Gastrocnemius medialis (tissue), 4 donors: ENCODE measurements around the gene DAND5. TPM values are rescaled to one million over a fixed set of nuclear protein-coding genes. Genes with fewer than 3 reads are reported as not detected.

ENCODE experiments used
- ATAC-seq, 2 donors: fragments of 150-250 bp; one replicate each; pipeline ENCODE4 v1.9.1; 2016
- DNase-seq, 2 donors: peaks; one replicate each; pipeline ENCODE4 v3.0.0-alpha.2; 2019
- H3K27ac ChIP-seq, 4 donors: fragments of 200-600 bp; sonication (generic); 1 replicate in 1 of 4; 2 replicates in 3 of 4; pipeline ENCODE4 v1.5.1; 2016 to 2018; ENCODE audit warnings: mild to moderate bottlenecking in 2 of 4, moderate library complexity in 1 of 4
- H3K27me3 ChIP-seq, 3 donors: fragments of 200-600 bp; sonication (generic) in 2 of 3; 1 replicate in 1 of 3; 2 replicates in 2 of 3; pipeline versions ENCODE4 v1.5.1 to v1.6.0; 2016 to 2019; ENCODE audit warnings: mild to moderate bottlenecking in 1 of 3, moderate library complexity in 1 of 3
- H3K36me3 ChIP-seq, 2 donors: fragments of 200-600 bp; sonication (generic) in 1 of 2; one replicate each; pipeline ENCODE4 v1.5.1; 2017 to 2018
- H3K4me1 ChIP-seq, 2 donors: fragments of 200-600 bp; sonication (generic) in 1 of 2; one replicate each; pipeline ENCODE4 v1.5.1; 2016 to 2017; ENCODE audit warnings: mild to moderate bottlenecking in 2 of 2
- H3K4me3 ChIP-seq, 4 donors: fragments of 200-600 bp; sonication (generic) in 3 of 4; 1 replicate in 1 of 4; 2 replicates in 3 of 4; pipeline ENCODE4 v1.5.1; 2016 to 2019; ENCODE audit warnings: mild to moderate bottlenecking in 2 of 4
- H3K9me3 ChIP-seq, 3 donors: fragments of 200-600 bp; sonication (generic) in 2 of 3; 1 replicate in 1 of 3; 2 replicates in 2 of 3; pipeline ENCODE4 v1.5.1; 2016 to 2019
- POLR2A ChIP-seq, 2 donors: fragments of 450-650 bp; IDR thresholded peaks; one replicate each; pipeline ENCODE4 v1.6.1; 2017; ENCODE audit warnings: antibody characterized with exemption in 2 of 2, mild to moderate bottlenecking in 2 of 2, moderate library complexity in 2 of 2
- in situ Hi-C, 4 donors: fragments of 200-750 bp; cut with MboI; loops; one replicate each; pipeline versions ENCODE4 v1.15.0 to v1.8.0; 2017; ENCODE audit warnings: low sequenced_read_pairs in 4 of 4
- intact Hi-C: fragments of 100-400 bp; cut with DNase I; formaldehyde crosslinking; loops from one replicate; pipeline ENCODE4 v1.15.1; 2023; ENCODE audit warnings: low total_unique reads
- total RNA-seq, 4 donors: library from RNA; depleted of rRNA; stranded (reverse); fragments of >200 nt; gene quantifications; one replicate each; pipeline versions ENCODE4 v1.1.0 to v1.2.3, GENCODE V29; 2016
- TF ChIP-seq, protein P1 (sequence below), 5 experiments: fragments of 450-650 bp in 3 of 5; fragments of 200-600 bp in 2 of 5; sonication (generic) in 2 of 5; IDR thresholded peaks in 4 of 5; conservative IDR thresholded peaks in 1 of 5; 1 replicate in 4 of 5; 2 replicates in 1 of 5; pipeline ENCODE4 v1.5.1; 2016 to 2019; ENCODE audit warnings: antibody characterized with exemption in 5 of 5, mild to moderate bottlenecking in 3 of 5, moderate library complexity in 3 of 5

Gene DAND5
- total RNA-seq, 4 donors from 2014 or later = not detected

DNA sequence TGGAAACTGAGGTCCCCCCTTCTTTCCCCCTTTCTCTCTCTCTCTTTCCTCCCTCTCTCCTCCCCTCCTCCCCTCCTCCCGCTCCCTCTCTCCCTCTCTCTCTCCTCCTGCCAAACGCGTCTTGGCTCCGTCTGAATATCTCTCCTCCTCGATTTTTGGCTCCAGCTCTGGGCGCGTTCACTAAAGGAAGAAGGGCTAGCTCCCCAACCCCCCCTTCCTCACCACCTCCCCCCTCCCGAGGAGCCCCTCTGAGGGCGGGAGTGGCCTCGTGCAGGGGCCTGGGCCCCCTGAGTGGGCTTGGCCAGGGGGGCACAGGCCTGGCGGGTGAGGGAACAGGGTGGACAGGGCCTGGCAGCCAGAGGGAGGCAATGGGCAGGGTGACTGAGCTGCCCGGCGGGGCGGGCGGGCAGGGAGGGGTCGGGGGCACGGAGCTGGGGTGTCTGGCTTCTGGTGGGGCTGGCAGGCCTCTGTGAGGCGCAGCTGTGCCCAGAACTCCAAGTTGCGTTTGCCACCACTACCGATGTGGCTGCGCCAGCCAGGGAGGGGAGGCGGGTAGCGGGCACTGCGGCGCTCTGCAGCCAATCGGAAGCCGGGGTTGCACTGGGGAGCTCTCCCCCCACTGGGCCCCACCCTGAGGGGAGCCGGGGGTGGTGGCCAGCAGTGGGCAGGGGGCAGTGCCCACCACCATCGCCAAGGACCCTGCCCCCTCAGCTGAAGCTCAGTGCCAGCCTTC, 33.0 kb downstream of the DAND5 start:
- peak; percentile 69 to 92 for DNase-seq
- Histone ChIP-seq H3K9me3 (no peaks in the 10 kb centered on the region), H3K4me1 (peaks cover 86 to 92% of the 10 kb centered on the region in 2 donors), H3K27ac (peak overlapping the region; percentile 97 to 100 (median 99)), H3K36me3 (no peaks in the 10 kb centered on the region), H3K4me3 (peak overlapping the region; percentile 55 to 66 (median 61)), H3K27me3 (no peaks in the 10 kb centered on the region)
- TF ChIP-seq POLR2A (IDR thresholded peaks at IDR 0.05) = peak; percentile 54 to 65
- TF ChIP-seq, protein P1, sequence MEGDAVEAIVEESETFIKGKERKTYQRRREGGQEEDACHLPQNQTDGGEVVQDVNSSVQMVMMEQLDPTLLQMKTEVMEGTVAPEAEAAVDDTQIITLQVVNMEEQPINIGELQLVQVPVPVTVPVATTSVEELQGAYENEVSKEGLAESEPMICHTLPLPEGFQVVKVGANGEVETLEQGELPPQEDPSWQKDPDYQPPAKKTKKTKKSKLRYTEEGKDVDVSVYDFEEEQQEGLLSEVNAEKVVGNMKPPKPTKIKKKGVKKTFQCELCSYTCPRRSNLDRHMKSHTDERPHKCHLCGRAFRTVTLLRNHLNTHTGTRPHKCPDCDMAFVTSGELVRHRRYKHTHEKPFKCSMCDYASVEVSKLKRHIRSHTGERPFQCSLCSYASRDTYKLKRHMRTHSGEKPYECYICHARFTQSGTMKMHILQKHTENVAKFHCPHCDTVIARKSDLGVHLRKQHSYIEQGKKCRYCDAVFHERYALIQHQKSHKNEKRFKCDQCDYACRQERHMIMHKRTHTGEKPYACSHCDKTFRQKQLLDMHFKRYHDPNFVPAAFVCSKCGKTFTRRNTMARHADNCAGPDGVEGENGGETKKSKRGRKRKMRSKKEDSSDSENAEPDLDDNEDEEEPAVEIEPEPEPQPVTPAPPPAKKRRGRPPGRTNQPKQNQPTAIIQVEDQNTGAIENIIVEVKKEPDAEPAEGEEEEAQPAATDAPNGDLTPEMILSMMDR (IDR thresholded peaks at IDR 0.05 in 4 of 5, conservative IDR thresholded peaks at IDR 0.05 in 1 of 5) = peak in 3 of 5 experiments; percentile 15 to 49 (median 28)
- intact Hi-C loops = loop anchor here (2.0 to 5.0 kb wide), 2 partner anchors 28 to 60 kb away; no protein-coding TSS in a partner anchor
- peak; percentile 57 to 63 for ATAC-seq
- in situ Hi-C loops = no loop called here

DNA sequence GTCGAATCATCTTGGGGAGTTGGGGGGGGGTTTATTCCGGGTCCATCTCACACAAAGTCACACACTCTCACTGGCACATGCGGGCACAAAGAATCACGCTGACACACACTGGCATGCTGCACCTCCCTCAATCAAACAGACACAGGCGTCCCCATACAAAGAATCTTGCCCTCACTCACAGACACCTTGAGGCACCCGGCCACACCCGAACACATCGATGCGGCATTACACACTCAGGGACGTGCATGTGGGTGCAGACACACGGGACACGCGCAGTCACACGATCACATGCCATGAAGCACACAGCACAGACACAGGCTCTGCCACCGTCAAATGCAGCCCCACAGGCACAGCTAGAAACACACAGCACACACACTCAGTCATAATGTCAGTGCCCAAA, 33.7 kb downstream of the DAND5 start:
- ATAC-seq = no peak
- no peaks in the 10 kb centered on the region for H3K36me3 ChIP-seq
- peak overlapping the region; percentile 55 to 66 (median 61) for H3K4me3 ChIP-seq
- no peaks in the 10 kb centered on the region for H3K27me3 ChIP-seq
- intact Hi-C loops (loop anchor here (2.0 to 5.0 kb wide), 2 partner anchors 28 to 59 kb away; no protein-coding TSS in a partner anchor), in situ Hi-C loops (no loop called here)
- TF ChIP-seq POLR2A (IDR thresholded peaks at IDR 0.05) = no peak
- TF ChIP-seq, protein P1 (IDR thresholded peaks at IDR 0.05 in 4 of 5, conservative IDR thresholded peaks at IDR 0.05 in 1 of 5) = no peak
- no peaks in the 10 kb centered on the region for H3K9me3 ChIP-seq
- peak overlapping the region; percentile 97 to 100 (median 99) for H3K27ac ChIP-seq
- H3K4me1 ChIP-seq = peaks cover 86 to 92% of the 10 kb centered on the region in 2 donors
- peak in 1 of 2 donors; percentile 53 for DNase-seq

DNA sequence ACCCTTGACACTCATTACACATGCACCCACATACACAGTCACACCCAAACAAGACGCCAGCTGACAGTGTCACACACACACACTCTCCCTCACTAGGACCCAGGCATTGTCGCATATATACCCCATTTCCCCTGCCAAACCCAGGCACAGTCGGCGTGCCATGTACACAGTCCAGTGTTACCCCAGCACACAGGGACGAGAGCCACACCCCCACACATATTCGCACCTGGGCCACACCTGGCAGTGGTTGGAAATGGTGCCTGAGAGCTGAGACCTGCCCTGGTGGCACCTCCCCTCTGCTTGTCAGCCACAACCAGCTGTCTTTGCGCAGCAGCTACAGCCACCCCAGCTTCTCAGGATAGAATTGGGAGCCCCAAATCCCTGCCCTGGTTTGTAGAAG, 34.9 kb downstream of the DAND5 start:
- DNase-seq (peak in 1 of 2 donors; percentile 21), ATAC-seq (no peak)
- Histone ChIP-seq H3K4me3 (no peak overlapping the region), H3K4me1 (peaks cover 85 to 93% of the 10 kb centered on the region in 2 donors), H3K27ac (peak overlapping the region; percentile 97 to 100 (median 99)), H3K9me3 (no peaks in the 10 kb centered on the region), H3K36me3 (no peaks in the 10 kb centered on the region), H3K27me3 (no peaks in the 10 kb centered on the region)
- TF ChIP-seq POLR2A (IDR thresholded peaks at IDR 0.05) = no peak
- TF ChIP-seq, protein P1 (IDR thresholded peaks at IDR 0.05 in 4 of 5, conservative IDR thresholded peaks at IDR 0.05 in 1 of 5) = no peak
- in situ Hi-C loops = no loop called here
- intact Hi-C loops = loop anchor here (5.0 kb wide), 1 partner anchor 58 kb away; no protein-coding TSS in a partner anchor

DNA sequence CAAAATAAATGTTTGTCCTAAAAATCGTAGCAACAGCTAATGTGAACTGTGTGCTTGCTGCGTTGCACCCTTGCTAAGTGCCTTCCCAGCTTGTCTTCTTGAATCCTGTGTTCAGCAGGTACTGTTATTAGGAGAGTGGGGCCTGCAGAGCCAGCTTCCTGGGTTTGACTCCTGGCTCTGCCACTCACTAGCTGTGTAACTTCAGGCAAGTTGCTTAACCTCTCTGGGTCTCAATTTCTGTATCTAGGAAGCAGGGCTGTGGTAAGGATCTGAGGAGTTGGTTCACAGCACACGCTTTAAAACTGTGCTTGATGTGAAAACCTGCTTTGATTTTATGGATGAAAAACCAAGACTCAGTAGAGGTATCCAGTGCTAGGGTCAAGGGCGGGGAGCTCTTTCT, 35.9 kb downstream of the DAND5 start:
- peak overlapping the region; percentile 97 to 100 (median 99) for H3K27ac ChIP-seq
- no peak overlapping the region for H3K4me3 ChIP-seq
- no peaks in the 10 kb centered on the region for H3K36me3 ChIP-seq
- no peaks in the 10 kb centered on the region for H3K9me3 ChIP-seq
- ATAC-seq (no peak), DNase-seq (no peak)
- H3K27me3 ChIP-seq = no peaks in the 10 kb centered on the region
- intact Hi-C loops = no loop called here
- in situ Hi-C loops = no loop called here
- TF ChIP-seq, protein P1 (IDR thresholded peaks at IDR 0.05 in 4 of 5, conservative IDR thresholded peaks at IDR 0.05 in 1 of 5) = no peak
- TF ChIP-seq POLR2A (IDR thresholded peaks at IDR 0.05) = no peak
- H3K4me1 ChIP-seq = peaks cover 86 to 93% of the 10 kb centered on the region in 2 donors
